K562 (cell line): ENCODE results near the gene OR5K1. TPM values are rescaled to one million over a fixed set of nuclear protein-coding genes. Genes with fewer than 3 reads are reported as not detected.

Source experiments
- ATAC-seq: fragments of 200-7000 bp; cut with Tn5 transposase; 3 replicates; pipeline ENCODE4 v1.9.1; 2020; ENCODE audit warnings: moderate library complexity
- BruUV-seq: library from RNA; stranded (reverse); fragments of 400-500 nt; replicated peaks from 2 replicates; lab custom pipeline; 2021; lab: Mats Ljungman, UMichigan
- CTCF ChIA-PET: fragments of 300-600 bp; formaldehyde crosslinking; extraction: SDS; loops from one replicate; lab custom pipeline; 2021; ENCODE audit warnings: low intra/inter-chr PET ratio; lab: Yijun Ruan, JAX
- POLR2A ChIA-PET: fragments of 300-600, 350-650 bp; sonication (Branson Sonifier 250); formaldehyde crosslinking; extraction: SDS; loops from one replicate; lab custom pipeline; 2021; ENCODE audit warnings: antibody characterized with exemption, inconsistent platforms; lab: Yijun Ruan, JAX
- DNase-seq, 4 experiments: peaks; one replicate each; pipeline versions ENCODE4 v3.0.0 to v3.0.0-alpha.2; 2011 to 2018; ENCODE audit warnings: low spot score in 3 of 4, mixed read lengths in 3 of 4; ENCODE audit errors: extremely low read depth in 1 of 4
- FAIRE-seq: peaks from 2 replicates; lab custom pipeline; 2011; peaks lifted over from hg19 to GRCh38; lab: Jason Lieb, UNC
- H2AFZ ChIP-seq: 2 replicates; pipeline ENCODE4 v1.6.0; 2011; ENCODE audit warnings: low read depth, low read length, control low read depth, inconsistent platforms
- H3K27ac ChIP-seq: fragments of 200-600 bp; 3 replicates; pipeline ENCODE4 v1.8.0; 2011; ENCODE audit warnings: low read depth, mild to moderate bottlenecking, control low read depth, inconsistent platforms, low read length, moderate library complexity, mixed read lengths; ENCODE audit errors: extremely low read depth
- H3K27me3 ChIP-seq, 2 experiments: fragments of 300-600 bp in 1 of 2; 2 replicates in 1 of 2; 3 replicates in 1 of 2; pipeline versions ENCODE4 v1.6.0 to v1.8.0; 2011; ENCODE audit warnings: inconsistent platforms in 2 of 2, low read length in 2 of 2, mild to moderate bottlenecking in 1 of 2, mixed read lengths in 1 of 2, moderate library complexity in 1 of 2; ENCODE audit not compliant: control insufficient read depth in 2 of 2, insufficient read depth in 2 of 2
- H3K36me3 ChIP-seq: fragments of 300-600 bp; 3 replicates; pipeline ENCODE4 v1.8.0; 2011; ENCODE audit warnings: mild to moderate bottlenecking, low read length, inconsistent platforms; ENCODE audit not compliant: control insufficient read depth, insufficient read depth
- H3K4me1 ChIP-seq, 2 experiments: fragments of 200-600 bp in 1 of 2; replicated peaks in 1 of 2; 2 replicates in 1 of 2; 3 replicates in 1 of 2; pipeline versions ENCODE4 v1.5.1 to v1.8.0; 2011; ENCODE audit warnings: inconsistent platforms in 2 of 2, low read length in 2 of 2, mild to moderate bottlenecking in 1 of 2, mixed read lengths in 1 of 2, moderate library complexity in 1 of 2; ENCODE audit not compliant: control insufficient read depth in 2 of 2, insufficient read depth in 2 of 2
- H3K4me2 ChIP-seq: 2 replicates; pipeline ENCODE4 v1.6.1; 2011; ENCODE audit warnings: low read length, control low read depth, inconsistent platforms, mixed read lengths; ENCODE audit not compliant: insufficient read depth
- H3K4me3 ChIP-seq: fragments of 200-600 bp; sonication (generic), shearing (Covaris generic); 2 replicates; pipeline ENCODE4 v1.5.1; 2016; ENCODE audit warnings: control low read depth, inconsistent platforms
- H3K79me2 ChIP-seq: fragments of 200-600 bp; 3 replicates; pipeline ENCODE4 v1.8.0; 2011; ENCODE audit warnings: low read length, inconsistent platforms; ENCODE audit not compliant: control insufficient read depth, insufficient read depth
- H3K9ac ChIP-seq, 2 experiments: 2 replicates each; pipeline versions ENCODE4 v1.6.0 to v1.6.1; 2011; ENCODE audit warnings: low read depth in 2 of 2, low read length in 2 of 2, control low read depth in 1 of 2, inconsistent platforms in 1 of 2, mild to moderate bottlenecking in 1 of 2, mixed read lengths in 1 of 2; ENCODE audit not compliant: insufficient read depth in 1 of 2
- H3K9me1 ChIP-seq: one replicate; pipeline ENCODE4 v1.6.0; 2011; ENCODE audit warnings: inconsistent platforms, mild to moderate bottlenecking, low read length, moderate library complexity; ENCODE audit not compliant: control insufficient read depth, insufficient read depth
- H3K9me3 ChIP-seq: replicated peaks from 2 replicates; pipeline ENCODE4 v1.5.1; 2011; ENCODE audit warnings: low read depth, low read length, inconsistent platforms; ENCODE audit not compliant: control insufficient read depth, insufficient read depth
- H4K20me1 ChIP-seq: replicated peaks from 2 replicates; pipeline ENCODE4 v1.6.1; 2011; ENCODE audit warnings: low read length, inconsistent platforms, mixed read lengths; ENCODE audit not compliant: control insufficient read depth, insufficient read depth
- CCNT2 ChIP-seq: IDR thresholded peaks from 2 replicates; pipeline ENCODE4 v1.6.1; 2011; ENCODE audit warnings: borderline replicate concordance, low read depth, mild to moderate bottlenecking, moderate library complexity, mixed read lengths, low read length; ENCODE audit not compliant: insufficient read length; ENCODE audit errors: extremely low read depth
- CREB5 ChIP-seq: fragments of 250-450 bp; sonication (Bioruptor Pico); IDR thresholded peaks from 2 replicates; pipeline ENCODE4 v1.5.0; 2020; ENCODE audit warnings: mild to moderate bottlenecking
- CREBBP ChIP-seq: IDR thresholded peaks from one replicate; pipeline ENCODE4 v1.6.1; 2012; ENCODE audit warnings: low read depth, mild to moderate bottlenecking, control low read depth, inconsistent platforms, low read length
- EHMT2 ChIP-seq: fragments of 450-650 bp; IDR thresholded peaks from 2 replicates; pipeline ENCODE4 v1.6.1; 2018; ENCODE audit warnings: antibody characterized with exemption
- POU5F1 ChIP-seq: fragments of 150-350 bp; IDR thresholded peaks from 2 replicates; pipeline ENCODE4 v1.6.1; 2014; ENCODE audit warnings: borderline replicate concordance, low read length, low read depth, mild to moderate bottlenecking; ENCODE audit not compliant: partially characterized antibody
- TARDBP ChIP-seq: fragments of 450-650 bp; IDR thresholded peaks from 2 replicates; pipeline ENCODE4 v1.6.1; 2016
- VEZF1 ChIP-seq: fragments of 200-800 bp; sonication (Bioruptor generic); IDR thresholded peaks from 2 replicates; pipeline ENCODE4 v1.6.1; 2017; ENCODE audit warnings: missing genetic modification characterization, missing compliant biosample characterization
- ZNF639 ChIP-seq, 2 experiments: fragments of 200-800 bp in 1 of 2; sonication (Bioruptor generic) in 1 of 2; sonication (generic) in 1 of 2; formaldehyde crosslinking in 1 of 2; IDR thresholded peaks in 1 of 2; conservative IDR thresholded peaks in 1 of 2; 2 replicates each; pipeline versions ENCODE4 v1.5.0 to v1.6.1; 2016 to 2020; ENCODE audit warnings: missing compliant biosample characterization in 1 of 2, missing genetic modification characterization in 1 of 2, missing genetic modification reagents in 1 of 2
- ZNF696 ChIP-seq: fragments of 250-450 bp; sonication (Bioruptor Pico); conservative IDR thresholded peaks from 2 replicates; pipeline ENCODE4 v1.4.0; 2020; ENCODE audit warnings: mild to moderate bottlenecking, moderate library complexity
- WGBS: fragments of 100-300 bp; shearing (Covaris generic); methylation state at CpG from one replicate; pipeline ENCODE4 v1.1.6; 2016; ENCODE audit warnings: low coverage, mixed read lengths; ENCODE audit not compliant: insufficient coverage; ENCODE audit errors: missing lambda C conversion rate; 5-methylcytosine and 5-hydroxymethylcytosine counted together
- in situ Hi-C: fragments of 300-500 bp; cut with MboI; formaldehyde crosslinking; loops from 4 replicates; pipeline ENCODE4 v1.15.0; 2018; ENCODE audit warnings: inconsistent platforms, mixed read lengths
- intact Hi-C: fragments of 100-400 bp; cut with micrococcal nuclease; formaldehyde crosslinking; loops from 2 replicates; pipeline ENCODE4 v1.14.2; 2022
- polyA plus RNA-seq, 8 experiments: library from polyadenylated mRNA; depleted of rRNA in 4 of 8; stranded (reverse) in 5 of 8; unstranded in 3 of 8; fragments of >200 nt; fragmentation: Nextera tagmentation in 2 of 8; fragmentation: Illumina TruSeq in 1 of 8; extraction: Ambion mirVana in 2 of 8; extraction: Trizol in 1 of 8; gene quantifications; 2 replicates each; pipeline versions ENCODE4 v1.2.1 to v1.2.3, GENCODE V29; 2011 to 2014; ENCODE audit warnings: inconsistent platforms in 1 of 8, missing spikeins in 1 of 8
- total RNA-seq, 7 experiments: library from RNA; depleted of rRNA in 6 of 7; stranded (reverse); fragments of >200 nt in 6 of 7; fragmentation: Illumina TruSeq in 2 of 7; extraction: Trizol in 2 of 7; gene quantifications; 2 replicates each; pipeline versions ENCODE4 v1.2.1 to v1.2.3, GENCODE V29; 2011 to 2021; ENCODE audit warnings: low replicate concordance in 1 of 7

The OR5K1 gene
- total and polyA plus RNA-seq, 9 of the 15 experiments (the other 6 are each of a cell fraction or from before 2014, with no cell fraction given), result not detected

GRCh38 chr3:98454929-98455328, 8.1 kb upstream of the OR5K1 start:
- H2AFZ ChIP-seq, result no peak overlapping the region
- H3K36me3 ChIP-seq, result no peaks in the 10 kb centered on the region
- POLR2A ChIA-PET, result no interaction called here
- no peaks in the 10 kb centered on the region for H3K4me1 ChIP-seq
- no peak overlapping the region for H3K9ac ChIP-seq
- CTCF ChIA-PET, result no interaction called here
- no TSS peak for BruUV-seq
- no peak for TF ChIP-seq EHMT2
- TF ChIP-seq ZNF696 (CRISPR knock-in tag), result no peak
- no peak for TF ChIP-seq CREB5 (CRISPR knock-in tag)
- no peak for TF ChIP-seq TARDBP
- TF ChIP-seq CREBBP, result no peak
- TF ChIP-seq CCNT2, result no peak
- TF ChIP-seq POU5F1, result no peak
- TF ChIP-seq ZNF639 (CRISPR knock-in tag; conservative IDR thresholded peaks at IDR 0.05 in 1 of 2, IDR thresholded peaks at IDR 0.05 in 1 of 2), result no peak
- no peak for TF ChIP-seq VEZF1 (CRISPR knock-in tag)
- TF ChIP-seq, all 486 proteins: peak for 0
- ATAC-seq (no peak), FAIRE-seq (no peak), DNase-seq (no peak)
- Histone ChIP-seq H3K79me2 (no peaks in the 10 kb centered on the region), H3K9me3 (no peaks in the 10 kb centered on the region), H3K4me2 (no peak overlapping the region), H3K27me3 (no peaks in the 10 kb centered on the region), H3K27ac (no peak overlapping the region), H3K4me3 (no peak overlapping the region), H3K9me1 (no peaks in the 10 kb centered on the region), H4K20me1 (no peaks in the 10 kb centered on the region)
- 0% methylated on average over 1 of the region's 1 CpG for WGBS
- in situ Hi-C loops, result no loop called here
- intact Hi-C loops, result no loop called here
